ENCODE results near the gene MFNG. TPM values are rescaled to one million over a fixed set of nuclear protein-coding genes. Genes with fewer than 3 reads are reported as not detected.

The MFNG gene
- total RNA-seq, 1 donor from 2014 or later: 1.5 TPM

GRCh38 chr22:37504964-37505363 is 18.8 kb upstream of the MFNG start:
- Mint-ChIP-seq H3K4me3 (ENCODE audit: unreplicated experiment) (no peak overlapping the region), H3K36me3 (ENCODE audit: unreplicated experiment) (peaks cover 15% of the 10 kb centered on the region), H3K9me3 (ENCODE audit: unreplicated experiment) (no peaks in the 10 kb centered on the region), H3K27ac (ENCODE audit: unreplicated experiment) (no peak overlapping the region), H3K27me3 (ENCODE audit: unreplicated experiment) (no peaks in the 10 kb centered on the region), H3K4me1 (ENCODE audit: unreplicated experiment) (peaks cover 40% of the 10 kb centered on the region)
- TF ChIP-seq, protein P1, sequence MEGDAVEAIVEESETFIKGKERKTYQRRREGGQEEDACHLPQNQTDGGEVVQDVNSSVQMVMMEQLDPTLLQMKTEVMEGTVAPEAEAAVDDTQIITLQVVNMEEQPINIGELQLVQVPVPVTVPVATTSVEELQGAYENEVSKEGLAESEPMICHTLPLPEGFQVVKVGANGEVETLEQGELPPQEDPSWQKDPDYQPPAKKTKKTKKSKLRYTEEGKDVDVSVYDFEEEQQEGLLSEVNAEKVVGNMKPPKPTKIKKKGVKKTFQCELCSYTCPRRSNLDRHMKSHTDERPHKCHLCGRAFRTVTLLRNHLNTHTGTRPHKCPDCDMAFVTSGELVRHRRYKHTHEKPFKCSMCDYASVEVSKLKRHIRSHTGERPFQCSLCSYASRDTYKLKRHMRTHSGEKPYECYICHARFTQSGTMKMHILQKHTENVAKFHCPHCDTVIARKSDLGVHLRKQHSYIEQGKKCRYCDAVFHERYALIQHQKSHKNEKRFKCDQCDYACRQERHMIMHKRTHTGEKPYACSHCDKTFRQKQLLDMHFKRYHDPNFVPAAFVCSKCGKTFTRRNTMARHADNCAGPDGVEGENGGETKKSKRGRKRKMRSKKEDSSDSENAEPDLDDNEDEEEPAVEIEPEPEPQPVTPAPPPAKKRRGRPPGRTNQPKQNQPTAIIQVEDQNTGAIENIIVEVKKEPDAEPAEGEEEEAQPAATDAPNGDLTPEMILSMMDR (IDR thresholded peaks at IDR 0.05): no peak
- DNase-seq (ENCODE audit: extremely low spot score, unreplicated experiment): no peak

- Mint-ChIP-seq H3K4me3 (ENCODE audit: unreplicated experiment) (no peak overlapping the region), H3K4me1 (ENCODE audit: unreplicated experiment) (peaks cover 45% of the 10 kb centered on the region), H3K9me3 (ENCODE audit: unreplicated experiment) (no peaks in the 10 kb centered on the region), H3K27ac (ENCODE audit: unreplicated experiment) (no peak overlapping the region), H3K36me3 (ENCODE audit: unreplicated experiment) (peaks cover 15% of the 10 kb centered on the region), H3K27me3 (ENCODE audit: unreplicated experiment) (no peaks in the 10 kb centered on the region)
- TF ChIP-seq, protein P1 (IDR thresholded peaks at IDR 0.05): no peak
- no peak for DNase-seq (ENCODE audit: extremely low spot score, unreplicated experiment)
Measured at GRCh38 chr22:37503850-37504249, 17.7 kb upstream of the MFNG start.

GRCh38 chr22:37503183-37503683 is 17.0 kb upstream of the MFNG start:
- no peak for DNase-seq (ENCODE audit: extremely low spot score, unreplicated experiment)
- Mint-ChIP-seq H3K4me3 (ENCODE audit: unreplicated experiment) (no peak overlapping the region), H3K27ac (ENCODE audit: unreplicated experiment) (peak overlapping the region; percentile 61), H3K27me3 (ENCODE audit: unreplicated experiment) (no peaks in the 10 kb centered on the region), H3K9me3 (ENCODE audit: unreplicated experiment) (no peaks in the 10 kb centered on the region), H3K36me3 (ENCODE audit: unreplicated experiment) (peaks cover 15% of the 10 kb centered on the region), H3K4me1 (ENCODE audit: unreplicated experiment) (peaks cover 46% of the 10 kb centered on the region)
- TF ChIP-seq, protein P1 (IDR thresholded peaks at IDR 0.05): no peak

GRCh38 chr22:37502342-37503182 is 16.4 kb upstream of the MFNG start:
- TF ChIP-seq, protein P1 (IDR thresholded peaks at IDR 0.05): no peak
- Mint-ChIP-seq H3K36me3 (ENCODE audit: unreplicated experiment) (peaks cover 10% of the 10 kb centered on the region), H3K27ac (ENCODE audit: unreplicated experiment) (peak overlapping the region; percentile 91), H3K27me3 (ENCODE audit: unreplicated experiment) (no peaks in the 10 kb centered on the region), H3K9me3 (ENCODE audit: unreplicated experiment) (no peaks in the 10 kb centered on the region), H3K4me1 (ENCODE audit: unreplicated experiment) (peaks cover 53% of the 10 kb centered on the region), H3K4me3 (ENCODE audit: unreplicated experiment) (no peak overlapping the region)
- DNase-seq (ENCODE audit: extremely low spot score, unreplicated experiment): no peak

DNA sequence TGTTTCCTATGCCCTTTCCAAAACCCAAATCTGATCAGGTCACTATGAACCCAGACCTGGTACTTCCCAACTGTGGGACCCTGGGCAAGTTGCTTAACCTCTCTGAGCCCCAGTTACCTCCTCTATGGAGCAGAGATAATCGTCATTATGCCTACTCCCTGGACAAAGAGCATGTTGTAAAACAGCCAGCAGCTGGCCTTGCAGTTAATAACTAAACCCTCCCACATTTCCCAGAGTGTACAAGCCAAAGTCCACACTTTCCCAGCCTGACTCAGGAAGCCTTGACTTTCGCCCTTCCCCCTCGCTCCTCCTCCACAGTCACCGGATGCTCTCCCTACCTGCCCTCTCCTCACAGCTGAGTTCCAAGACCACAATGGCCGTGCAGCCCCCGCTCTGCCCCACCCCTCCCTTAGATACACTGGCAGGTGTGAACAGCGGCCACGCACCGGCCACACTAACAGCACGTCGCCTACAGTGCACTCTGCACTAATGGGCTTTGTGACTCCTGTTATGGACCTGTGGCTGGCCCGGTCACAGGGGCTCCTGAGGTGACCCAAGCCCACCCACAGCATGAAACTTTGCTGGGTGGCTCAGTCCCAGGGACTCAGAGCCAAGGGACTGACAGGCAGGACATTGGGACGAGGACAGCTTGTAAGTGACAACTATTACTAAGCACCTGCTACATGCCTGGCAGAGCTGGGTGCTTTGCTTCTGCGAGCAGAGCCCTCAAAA is 15.6 kb upstream of the MFNG start:
- Mint-ChIP-seq H3K27ac (ENCODE audit: unreplicated experiment) (peak overlapping the region; percentile 91), H3K36me3 (ENCODE audit: unreplicated experiment) (peaks cover 10% of the 10 kb centered on the region), H3K4me1 (ENCODE audit: unreplicated experiment) (peaks cover 61% of the 10 kb centered on the region), H3K4me3 (ENCODE audit: unreplicated experiment) (peak overlapping the region; percentile 67), H3K27me3 (ENCODE audit: unreplicated experiment) (no peaks in the 10 kb centered on the region), H3K9me3 (ENCODE audit: unreplicated experiment) (no peaks in the 10 kb centered on the region)
- no peak for DNase-seq (ENCODE audit: extremely low spot score, unreplicated experiment)
- TF ChIP-seq, protein P1 (IDR thresholded peaks at IDR 0.05): no peak

All from osteocyte (in vitro differentiated cells).